Keratinocyte (primary cell): ENCODE data around the gene KAT7. TPM values are rescaled to one million over a fixed set of nuclear protein-coding genes. Genes with fewer than 3 reads are reported as not detected.

Source experiments
- DNase-seq: peaks from one replicate; pipeline ENCODE4 v3.0.0-alpha.2; 2011; ENCODE audit warnings: low read depth, missing footprints, low spot score
- FAIRE-seq: peaks from 2 replicates; lab custom pipeline; 2011; peaks lifted over from hg19 to GRCh38; lab: Jason Lieb, UNC
- H2AFZ ChIP-seq: 2 replicates; pipeline ENCODE4 v1.6.0; 2012; ENCODE audit warnings: low read length, control low read depth, inconsistent platforms; ENCODE audit not compliant: control insufficient read depth
- H3K27ac ChIP-seq: 2 replicates; pipeline ENCODE4 v1.5.1; 2011; ENCODE audit warnings: low read length; ENCODE audit not compliant: control insufficient read depth, insufficient read depth
- H3K27me3 ChIP-seq: 3 replicates; pipeline ENCODE4 v1.6.0; 2011; ENCODE audit warnings: low read length; ENCODE audit not compliant: control insufficient read depth, insufficient read depth; ENCODE audit errors: extremely low read depth
- H3K36me3 ChIP-seq, 2 experiments: 2 replicates in 1 of 2; 3 replicates in 1 of 2; pipeline ENCODE4 v1.5.1; 2011; ENCODE audit warnings: low read length in 2 of 2, mild to moderate bottlenecking in 1 of 2; ENCODE audit not compliant: control insufficient read depth in 2 of 2, insufficient read depth in 2 of 2; ENCODE audit errors: extremely low read depth in 1 of 2
- H3K4me1 ChIP-seq: 3 replicates; pipeline ENCODE4 v1.5.1; 2011; ENCODE audit warnings: low read length; ENCODE audit not compliant: control insufficient read depth, insufficient read depth; ENCODE audit errors: extremely low read depth
- H3K4me2 ChIP-seq: 3 replicates; pipeline ENCODE4 v1.6.0; 2011; ENCODE audit warnings: low read depth, low read length; ENCODE audit not compliant: control insufficient read depth, insufficient read depth; ENCODE audit errors: extremely low read depth
- H3K4me3 ChIP-seq, 3 experiments: fragments of 200-600 bp in 1 of 3; sonication (generic) in 1 of 3; 2 replicates in 2 of 3; 3 replicates in 1 of 3; pipeline ENCODE4 v1.5.1; 2011 to 2016; ENCODE audit warnings: low read length in 3 of 3, mild to moderate bottlenecking in 3 of 3, control low read depth in 2 of 3, inconsistent platforms in 1 of 3, low read depth in 1 of 3, mixed read lengths in 1 of 3, mixed run types in 1 of 3, moderate library complexity in 1 of 3; ENCODE audit not compliant: control insufficient read depth in 2 of 3, insufficient read depth in 2 of 3; ENCODE audit errors: extremely low read depth in 1 of 3
- H3K79me2 ChIP-seq: 2 replicates; pipeline ENCODE4 v1.6.0; 2012; ENCODE audit warnings: low read length; ENCODE audit not compliant: control insufficient read depth, insufficient read depth
- H3K9ac ChIP-seq: 3 replicates; pipeline ENCODE4 v1.6.0; 2011; ENCODE audit warnings: low read length; ENCODE audit not compliant: control insufficient read depth, insufficient read depth; ENCODE audit errors: extremely low read depth
- H3K9me1 ChIP-seq: 3 replicates; pipeline ENCODE4 v1.6.0; 2011; ENCODE audit warnings: low read length; ENCODE audit not compliant: control insufficient read depth, insufficient read depth; ENCODE audit errors: extremely low read depth
- H3K9me3 ChIP-seq: 2 replicates; pipeline ENCODE4 v1.5.1; 2012; ENCODE audit warnings: low read depth, low read length; ENCODE audit not compliant: control insufficient read depth
- H4K20me1 ChIP-seq: 3 replicates; pipeline ENCODE4 v1.6.0; 2011; ENCODE audit warnings: low read length; ENCODE audit not compliant: control insufficient read depth, insufficient read depth; ENCODE audit errors: extremely low read depth
- CTCF ChIP-seq, 3 experiments: IDR thresholded peaks in 1 of 3; conservative IDR thresholded peaks in 1 of 3; optimal IDR thresholded peaks in 1 of 3; 2 replicates in 2 of 3; 3 replicates in 1 of 3; pipeline versions ENCODE3 to v1.5.1; 2011; ENCODE audit warnings: low read length in 3 of 3, mild to moderate bottlenecking in 3 of 3, moderate library complexity in 2 of 3, control low read depth in 1 of 3, inconsistent platforms in 1 of 3; ENCODE audit not compliant: insufficient read depth in 2 of 3; ENCODE audit errors: extremely low read depth in 1 of 3
- EZH2 ChIP-seq: IDR thresholded peaks from one replicate; pipeline ENCODE4 v1.6.1; 2012; ENCODE audit warnings: inconsistent platforms, mild to moderate bottlenecking, low read length, moderate library complexity
- dilution Hi-C: fragments of 300-500 bp; cut with MboI; formaldehyde crosslinking; loops from one replicate; pipeline ENCODE4 v1.7.0; 2020; ENCODE audit warnings: low sequenced_read_pairs; ENCODE audit not compliant: extremely low pct_ligation_motif_present
- polyA plus RNA-seq, 5 experiments: library from polyadenylated mRNA; depleted of rRNA in 3 of 5; stranded (reverse) in 3 of 5; stranded (forward) in 1 of 5; unstranded in 1 of 5; fragments of >200 nt; gene quantifications; 1 replicate in 1 of 5; 2 replicates in 3 of 5; 3 replicates in 1 of 5; pipeline versions ENCODE4 v1.2.1 to v1.2.3, GENCODE V29; 2011 to 2012; ENCODE audit warnings: missing spikeins in 2 of 5, low read depth in 1 of 5, low replicate concordance in 1 of 5

Gene KAT7
- polyA plus RNA-seq, 1 donor (not counting 4 experiments of a cell fraction or from before 2014, with no cell fraction given), result 19.7 TPM

DNA sequence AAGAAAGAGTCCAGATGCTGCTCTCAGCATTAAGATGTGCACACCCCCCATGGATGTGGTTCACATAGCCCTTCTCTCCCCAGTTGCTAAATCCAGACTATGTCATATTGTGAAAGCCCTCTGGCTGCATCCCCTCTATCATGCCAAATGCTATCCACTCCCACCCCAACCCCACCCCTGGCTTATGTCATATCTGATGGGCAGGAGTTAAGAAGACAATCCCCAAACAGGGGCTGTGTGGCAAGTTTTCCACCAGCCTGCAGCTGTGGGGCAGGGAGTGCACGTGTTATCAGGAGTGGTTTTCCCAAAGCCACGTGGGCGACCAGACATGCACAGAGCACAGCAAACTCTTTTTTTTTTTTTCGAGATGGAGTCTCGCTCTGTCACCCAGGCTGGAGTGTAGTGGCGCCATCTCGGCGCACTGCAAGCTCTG is 34.5 kb upstream of the KAT7 start:
- dilution Hi-C loops, result no loop called here
- H2AFZ ChIP-seq, result no peak overlapping the region
- H3K27me3 ChIP-seq, result no peaks in the 10 kb centered on the region
- H3K9me3 ChIP-seq, result no peaks in the 10 kb centered on the region
- H3K27ac ChIP-seq, result no peak overlapping the region
- no peaks in the 10 kb centered on the region for H3K36me3 ChIP-seq
- H3K79me2 ChIP-seq, result no peaks in the 10 kb centered on the region
- H3K4me3 ChIP-seq, result no peak overlapping the region
- no peaks in the 10 kb centered on the region for H4K20me1 ChIP-seq
- no peak for DNase-seq
- no peaks in the 10 kb centered on the region for H3K4me1 ChIP-seq
- TF ChIP-seq EZH2 (no peak), CTCF (optimal IDR thresholded peaks at IDR 0.05 in 1 of 3, IDR thresholded peaks at IDR 0.05 in 1 of 3, conservative IDR thresholded peaks at IDR 0.05 in 1 of 3; ENCODE audit: extremely low read depth in 1 of 3, insufficient read depth in 2 of 3, low read length in 3 of 3) (no peak)
- no peak overlapping the region for H3K9ac ChIP-seq
- FAIRE-seq, result no peak
- H3K4me2 ChIP-seq, result no peak overlapping the region
- H3K9me1 ChIP-seq, result no peaks in the 10 kb centered on the region

DNA sequence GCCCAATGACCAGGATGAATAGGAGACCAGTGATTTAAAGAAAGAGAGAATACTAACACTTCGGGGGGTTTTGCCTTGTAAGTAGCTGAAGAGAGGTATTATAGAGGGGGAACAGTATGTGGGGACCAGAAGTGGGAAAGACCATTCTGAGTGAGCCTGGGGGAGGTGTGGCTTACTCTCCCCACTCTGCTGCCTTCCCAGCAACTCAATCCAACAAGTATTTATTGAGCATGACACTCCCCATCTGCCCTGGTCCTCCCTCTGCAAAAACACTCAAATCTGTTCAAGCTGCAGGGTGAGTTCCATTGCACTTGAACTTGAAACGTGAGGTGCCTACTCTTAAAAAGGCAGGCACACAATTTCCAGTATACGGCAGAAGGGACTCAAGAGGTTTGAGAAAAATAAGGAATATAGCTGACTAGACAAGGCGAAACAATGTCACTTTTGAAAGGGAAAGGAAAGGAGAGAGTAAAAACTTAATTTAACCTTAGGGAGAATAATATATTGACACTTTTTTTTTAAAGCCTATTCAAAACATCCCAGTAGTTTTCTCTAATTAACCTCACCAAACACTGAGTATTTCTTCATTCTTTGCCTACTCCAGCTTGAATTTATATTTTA is 32.7 kb upstream of the KAT7 start:
- H3K4me3 ChIP-seq, result no peak overlapping the region
- no peaks in the 10 kb centered on the region for H3K9me1 ChIP-seq
- dilution Hi-C loops, result no loop called here
- H3K27ac ChIP-seq, result no peak overlapping the region
- DNase-seq (no peak), FAIRE-seq (no peak)
- H3K27me3 ChIP-seq, result no peaks in the 10 kb centered on the region
- no peak overlapping the region for H3K9ac ChIP-seq
- H3K9me3 ChIP-seq, result no peaks in the 10 kb centered on the region
- no peaks in the 10 kb centered on the region for H3K36me3 ChIP-seq
- H2AFZ ChIP-seq, result no peak overlapping the region
- no peaks in the 10 kb centered on the region for H3K79me2 ChIP-seq
- H4K20me1 ChIP-seq, result no peaks in the 10 kb centered on the region
- H3K4me1 ChIP-seq, result no peaks in the 10 kb centered on the region
- TF ChIP-seq CTCF (optimal IDR thresholded peaks at IDR 0.05 in 1 of 3, IDR thresholded peaks at IDR 0.05 in 1 of 3, conservative IDR thresholded peaks at IDR 0.05 in 1 of 3; ENCODE audit: extremely low read depth in 1 of 3, insufficient read depth in 2 of 3, low read length in 3 of 3), result no peak
- TF ChIP-seq EZH2, result no peak
- no peak overlapping the region for H3K4me2 ChIP-seq
